Measurements from ENCODE around the gene ROBO2. TPM values are rescaled to one million over a fixed set of nuclear protein-coding genes. Genes with fewer than 3 reads are reported as not detected.

ROBO2 gene
- total RNA-seq, 2 donors from 2014 or later, result 2.5 to 2.9 TPM

GRCh38 chr3:77464111-77464688 lies 424.3 kb downstream of the ROBO2 start:
- H3K4me1 Mint-ChIP-seq, result peaks cover 7% of the 10 kb centered on the region
- no peaks in the 10 kb centered on the region for H3K27me3 Mint-ChIP-seq (ENCODE audit: insufficient read depth)
- no peak overlapping the region for H3K4me3 Mint-ChIP-seq
- 87 to 93% methylated on average over 2 to 3 of the region's 3 CpGs for WGBS, 2 experiments (ENCODE audit: insufficient coverage in 1 of 2, insufficient read length in 1 of 2)
- Histone ChIP-seq H3K9ac (ENCODE audit: extremely low read depth, low read length, poor library complexity, severe bottlenecking) (no peak overlapping the region), H3K27me3 (ENCODE audit: control insufficient read depth, insufficient read depth, low read length, poor library complexity, severe bottlenecking) (no peaks in the 10 kb centered on the region), H3K4me1 (ENCODE audit: control insufficient read depth, insufficient read depth, low read length) (no peaks in the 10 kb centered on the region), H3K27ac (ENCODE audit: low read depth, low read length) (no peak overlapping the region), H3K9me3 (ENCODE audit: control insufficient read depth, low read length) (no peaks in the 10 kb centered on the region), H3K36me3 (ENCODE audit: control insufficient read depth, insufficient read depth, low read length) (no peaks in the 10 kb centered on the region), H3K4me3 (ENCODE audit: low read length) (no peak overlapping the region)
- no peak overlapping the region for H3K27ac Mint-ChIP-seq
- TF ChIP-seq CTCF (conservative IDR thresholded peaks at IDR 0.05), result no peak
- DNase-seq, result no peak
- no peaks in the 10 kb centered on the region for H3K9me3 Mint-ChIP-seq
- H3K36me3 Mint-ChIP-seq (ENCODE audit: low read depth), result no peaks in the 10 kb centered on the region

GRCh38 chr3:77466562-77467115 lies 426.7 kb downstream of the ROBO2 start:
- H3K4me1 ChIP-seq (ENCODE audit: control insufficient read depth, insufficient read depth, low read length), result no peaks in the 10 kb centered on the region
- no peak overlapping the region for H3K4me3 ChIP-seq (ENCODE audit: low read length)
- Mint-ChIP-seq H3K4me1 (peaks cover 4% of the 10 kb centered on the region), H3K27ac (no peak overlapping the region), H3K9me3 (no peaks in the 10 kb centered on the region), H3K36me3 (ENCODE audit: low read depth) (no peaks in the 10 kb centered on the region), H3K4me3 (no peak overlapping the region), H3K27me3 (ENCODE audit: insufficient read depth) (no peaks in the 10 kb centered on the region)
- H3K27me3 ChIP-seq (ENCODE audit: control insufficient read depth, insufficient read depth, low read length, poor library complexity, severe bottlenecking), result no peaks in the 10 kb centered on the region
- H3K9me3 ChIP-seq (ENCODE audit: control insufficient read depth, low read length), result no peaks in the 10 kb centered on the region
- TF ChIP-seq CTCF (conservative IDR thresholded peaks at IDR 0.05), result no peak
- no peaks in the 10 kb centered on the region for H3K36me3 ChIP-seq (ENCODE audit: control insufficient read depth, insufficient read depth, low read length)
- WGBS, 2 experiments (ENCODE audit: insufficient coverage in 1 of 2, insufficient read length in 1 of 2), result 99 to 100% methylated on average over 1 to 2 of the region's 5 CpGs
- no peak for DNase-seq
- no peak overlapping the region for H3K9ac ChIP-seq (ENCODE audit: extremely low read depth, low read length, poor library complexity, severe bottlenecking)
- H3K27ac ChIP-seq (ENCODE audit: low read depth, low read length), result no peak overlapping the region

GRCh38 chr3:77467702-77468625 lies 428.1 kb downstream of the ROBO2 start:
- Histone ChIP-seq H3K4me1 (ENCODE audit: control insufficient read depth, insufficient read depth, low read length) (no peaks in the 10 kb centered on the region), H3K27ac (ENCODE audit: low read depth, low read length) (no peak overlapping the region), H3K27me3 (ENCODE audit: control insufficient read depth, insufficient read depth, low read length, poor library complexity, severe bottlenecking) (no peaks in the 10 kb centered on the region), H3K36me3 (ENCODE audit: control insufficient read depth, insufficient read depth, low read length) (no peaks in the 10 kb centered on the region), H3K9ac (ENCODE audit: extremely low read depth, low read length, poor library complexity, severe bottlenecking) (no peak overlapping the region), H3K4me3 (ENCODE audit: low read length) (no peak overlapping the region), H3K9me3 (ENCODE audit: control insufficient read depth, low read length) (no peaks in the 10 kb centered on the region)
- Mint-ChIP-seq H3K27me3 (ENCODE audit: insufficient read depth) (no peaks in the 10 kb centered on the region), H3K36me3 (ENCODE audit: low read depth) (no peaks in the 10 kb centered on the region), H3K4me1 (peaks cover 4% of the 10 kb centered on the region), H3K4me3 (no peak overlapping the region), H3K9me3 (peaks cover under 1% of the 10 kb centered on the region), H3K27ac (no peak overlapping the region)
- no peak for TF ChIP-seq CTCF (conservative IDR thresholded peaks at IDR 0.05)
- WGBS, 2 experiments (ENCODE audit: insufficient coverage in 1 of 2, insufficient read length in 1 of 2), result 82 to 92% methylated on average over 6 to 8 of the region's 8 CpGs
- DNase-seq, result no peak
